CD14-positive monocyte (primary cell): ENCODE data around the gene IFT122. TPM values are rescaled to one million over a fixed set of nuclear protein-coding genes. Genes with fewer than 3 reads are reported as not detected.

Experiments
- DNase-seq, 3 donors: peaks; one replicate each; pipeline ENCODE4 v3.0.0-alpha.2; 2011 to 2022
- H2AFZ ChIP-seq: 2 replicates; pipeline ENCODE4 v1.6.0; 2012; ENCODE audit warnings: mild to moderate bottlenecking, low read depth, low read length, inconsistent platforms; ENCODE audit not compliant: insufficient read depth, poor library complexity, severe bottlenecking
- H3K27ac ChIP-seq, 2 donors: 1 replicate in 1 of 2; 2 replicates in 1 of 2; pipeline ENCODE4 v1.5.1; 2012 to 2013; ENCODE audit warnings: low read length in 2 of 2, control low read depth in 1 of 2, inconsistent platforms in 1 of 2, low read depth in 1 of 2, mild to moderate bottlenecking in 1 of 2
- H3K27me3 ChIP-seq, 2 donors: one replicate each; pipeline versions ENCODE4 v1.6.0 to v1.6.1; 2011 to 2013; ENCODE audit warnings: low read length in 2 of 2; ENCODE audit not compliant: control insufficient read depth in 2 of 2, insufficient read depth in 2 of 2
- H3K36me3 ChIP-seq, 2 donors: replicated peaks in 1 of 2; 1 replicate in 1 of 2; 2 replicates in 1 of 2; pipeline versions ENCODE4 v1.5.1 to v1.6.1; 2012 to 2013; ENCODE audit warnings: low read length in 2 of 2, control low read depth in 1 of 2, inconsistent platforms in 1 of 2, mild to moderate bottlenecking in 1 of 2; ENCODE audit not compliant: insufficient read depth in 2 of 2, control insufficient read depth in 1 of 2
- H3K4me1 ChIP-seq, 2 donors: 1 replicate in 1 of 2; 2 replicates in 1 of 2; pipeline versions ENCODE4 v1.5.1 to v1.6.1; 2012 to 2013; ENCODE audit warnings: low read length in 2 of 2, control low read depth in 1 of 2, inconsistent platforms in 1 of 2, mild to moderate bottlenecking in 1 of 2, moderate library complexity in 1 of 2; ENCODE audit not compliant: insufficient read depth in 2 of 2, control insufficient read depth in 1 of 2
- H3K4me2 ChIP-seq: replicated peaks from 2 replicates; pipeline ENCODE3; 2012; ENCODE audit warnings: low read length, moderate library complexity, mild to moderate bottlenecking; ENCODE audit not compliant: poor library complexity, severe bottlenecking; ENCODE audit errors: extremely low read depth
- H3K4me3 ChIP-seq, 3 experiments: fragments of 200-600 bp in 1 of 3; sonication (generic) in 1 of 3; replicated peaks in 1 of 3; 1 replicate in 2 of 3; 2 replicates in 1 of 3; pipeline ENCODE4 v1.5.1; 2011 to 2013; ENCODE audit warnings: low read length in 3 of 3, mild to moderate bottlenecking in 3 of 3, control low read depth in 2 of 3, low read depth in 2 of 3, inconsistent platforms in 1 of 3, moderate library complexity in 1 of 3
- H3K79me2 ChIP-seq: 2 replicates; pipeline ENCODE4 v1.6.0; 2012; ENCODE audit warnings: mild to moderate bottlenecking, control low read depth, inconsistent platforms, low read length, moderate library complexity; ENCODE audit not compliant: insufficient read depth
- H3K9ac ChIP-seq: 2 replicates; pipeline ENCODE4 v1.6.0; 2017; ENCODE audit warnings: low read length, mild to moderate bottlenecking; ENCODE audit not compliant: insufficient read depth, poor library complexity, severe bottlenecking
- H3K9me3 ChIP-seq, 2 donors: replicated peaks in 1 of 2; 1 replicate in 1 of 2; 2 replicates in 1 of 2; pipeline versions ENCODE4 v1.5.1 to v1.6.1; 2012 to 2013; ENCODE audit warnings: low read length in 2 of 2, control low read depth in 1 of 2; ENCODE audit not compliant: control insufficient read depth in 1 of 2, insufficient read depth in 1 of 2
- H4K20me1 ChIP-seq: 2 replicates; pipeline ENCODE4 v1.6.0; 2012; ENCODE audit warnings: mild to moderate bottlenecking, low read length, control low read depth, moderate library complexity; ENCODE audit not compliant: insufficient read depth
- H3K27ac Mint-ChIP-seq, 7 donors: one replicate each; pipeline ENCODE4 v1.8.0; 2020; ENCODE audit warnings: mild to moderate bottlenecking in 7 of 7, mixed read lengths in 7 of 7, moderate library complexity in 6 of 7, inconsistent platforms in 2 of 7
- H3K27me3 Mint-ChIP-seq, 3 donors: one replicate each; pipeline ENCODE4 v1.8.0; 2021 to 2022; ENCODE audit warnings: low read depth in 3 of 3, mild to moderate bottlenecking in 3 of 3, mixed read lengths in 3 of 3, moderate library complexity in 3 of 3, inconsistent platforms in 1 of 3
- H3K36me3 Mint-ChIP-seq, 2 donors: one replicate each; pipeline ENCODE4 v1.8.0; 2020; ENCODE audit warnings: mixed read lengths in 2 of 2, inconsistent platforms in 1 of 2, mild to moderate bottlenecking in 1 of 2
- H3K4me1 Mint-ChIP-seq: one replicate; pipeline ENCODE4 v1.8.0; 2020; ENCODE audit warnings: mild to moderate bottlenecking, mixed read lengths
- H3K4me3 Mint-ChIP-seq, 2 donors: one replicate each; pipeline ENCODE4 v1.8.0; 2020; ENCODE audit warnings: mild to moderate bottlenecking in 2 of 2, mixed read lengths in 2 of 2, moderate library complexity in 1 of 2
- H3K9me3 Mint-ChIP-seq, 7 donors: one replicate each; pipeline ENCODE4 v1.8.0; 2020 to 2022; ENCODE audit warnings: mixed read lengths in 7 of 7, mild to moderate bottlenecking in 6 of 7, moderate library complexity in 6 of 7, inconsistent platforms in 2 of 7
- CTCF ChIP-seq: fragments of 200-600 bp; IDR thresholded peaks from one replicate; pipeline ENCODE4 v1.8.0; 2022; ENCODE audit warnings: antibody characterized with exemption, mild to moderate bottlenecking
- WGBS: methylation state at CpG from one replicate; pipeline ENCODE4 v1.1.5; 2013; ENCODE audit warnings: missing lambda C conversion rate; ENCODE audit not compliant: insufficient coverage; 5-methylcytosine and 5-hydroxymethylcytosine counted together
- intact Hi-C, 2 donors: fragments of 100-400 bp; cut with micrococcal nuclease; formaldehyde crosslinking; loops; one replicate each; pipeline versions ENCODE4 v1.15.0 to v1.15.1; 2023
- polyA plus RNA-seq, 3 donors: library from polyadenylated mRNA; depleted of rRNA in 1 of 3; unstranded in 2 of 3; stranded (reverse) in 1 of 3; fragments of 300-500 nt in 2 of 3; fragments of >200 nt in 1 of 3; fragmentation: Illumina TruSeq in 2 of 3; gene quantifications; 1 replicate in 2 of 3; 2 replicates in 1 of 3; pipeline ENCODE4 v1.2.3, GENCODE V29; 2012 to 2021

Gene IFT122
- polyA plus RNA-seq, 3 donors, result 3.3 to 12.2 (median 3.6) TPM

GRCh38 chr3:129502641-129503408 is 62.8 kb downstream of the IFT122 start:
- no peak overlapping the region for H3K27ac ChIP-seq
- TF ChIP-seq CTCF, result no peak
- intact Hi-C loops, result no loop called here
- Mint-ChIP-seq H3K4me1 (peaks cover 4% of the 10 kb centered on the region), H3K9me3 (no peaks in the 10 kb centered on the region), H3K27me3 (no peaks in the 10 kb centered on the region), H3K27ac (no peak overlapping the region), H3K36me3 (peaks cover 56 to 64% of the 10 kb centered on the region in 2 donors), H3K4me3 (no peak overlapping the region)
- H3K4me3 ChIP-seq, result no peak overlapping the region
- H3K4me2 ChIP-seq, result no peak overlapping the region
- H3K27me3 ChIP-seq, result no peaks in the 10 kb centered on the region
- no peak overlapping the region for H3K9ac ChIP-seq
- H3K4me1 ChIP-seq, result peaks cover 4% of the 10 kb centered on the region in 2 donors
- no peaks in the 10 kb centered on the region for H4K20me1 ChIP-seq
- no peaks in the 10 kb centered on the region for H3K79me2 ChIP-seq
- H3K9me3 ChIP-seq, result no peaks in the 10 kb centered on the region
- DNase-seq, result no peak
- peaks cover 18 to 79% of the 10 kb centered on the region in 2 donors for H3K36me3 ChIP-seq
- 98% methylated on average over 17 of the region's 18 CpGs for WGBS
- H2AFZ ChIP-seq, result no peak overlapping the region

DNA sequence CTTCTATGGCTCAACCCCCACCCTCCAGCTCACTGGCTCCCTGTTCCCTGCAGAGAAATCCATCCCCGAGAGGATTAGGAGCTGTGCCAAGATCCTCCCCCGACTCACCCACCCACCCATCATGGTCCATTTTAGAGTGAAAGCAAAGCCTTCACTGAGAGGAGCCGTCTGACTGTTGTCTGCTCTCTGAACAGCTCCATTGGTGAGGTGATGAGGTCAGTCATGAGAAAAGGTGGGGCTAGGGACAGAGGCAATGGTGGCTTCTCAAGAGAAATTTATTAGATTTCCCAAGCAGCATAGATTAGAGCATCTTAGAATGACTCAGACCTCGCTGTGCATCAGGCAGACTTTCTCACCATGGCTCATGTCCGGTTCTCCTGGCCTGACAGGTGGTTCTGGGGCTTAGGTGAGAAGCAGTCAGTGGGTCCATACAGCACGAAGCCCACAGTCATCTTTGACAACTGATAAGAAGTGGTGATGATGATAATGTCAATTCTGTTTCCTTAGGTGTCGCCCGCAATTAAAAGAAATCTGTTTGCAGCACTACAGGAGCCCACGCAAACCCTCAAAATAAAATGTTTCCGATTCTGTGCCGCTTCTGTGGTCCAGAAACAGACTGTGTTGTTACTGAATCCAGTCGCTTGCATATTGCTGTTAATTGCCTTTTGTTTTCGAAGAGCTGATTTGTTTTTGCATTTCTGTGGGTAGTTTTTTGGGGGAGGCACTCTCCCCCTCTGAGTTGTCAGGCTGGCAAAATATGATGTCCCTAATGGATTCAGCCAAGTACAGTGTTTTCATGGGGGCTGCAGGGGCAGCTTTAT is 63.7 kb downstream of the IFT122 start:
- Histone ChIP-seq H2AFZ (no peak overlapping the region), H4K20me1 (no peaks in the 10 kb centered on the region), H3K27ac (no peak overlapping the region), H3K79me2 (no peaks in the 10 kb centered on the region), H3K27me3 (no peaks in the 10 kb centered on the region), H3K4me1 (peaks cover 4% of the 10 kb centered on the region in 2 donors), H3K36me3 (peaks cover 18 to 77% of the 10 kb centered on the region in 2 donors), H3K9me3 (no peaks in the 10 kb centered on the region), H3K4me2 (no peak overlapping the region), H3K9ac (no peak overlapping the region), H3K4me3 (no peak overlapping the region)
- Mint-ChIP-seq H3K4me1 (peaks cover 4% of the 10 kb centered on the region), H3K4me3 (no peak overlapping the region), H3K9me3 (no peaks in the 10 kb centered on the region), H3K27ac (no peak overlapping the region), H3K36me3 (peaks cover 62 to 71% of the 10 kb centered on the region in 2 donors), H3K27me3 (no peaks in the 10 kb centered on the region)
- no peak for DNase-seq
- intact Hi-C loops, result no loop called here
- 96% methylated on average over 11 of the region's 13 CpGs for WGBS
- no peak for TF ChIP-seq CTCF
